ENCODE measurements around the gene PADI4.
A peak's percentile ranks its signal among the peaks of the same experiment; 100 is the strongest.
"Not testable (repeated sequence)": the region's sequence is repeated elsewhere in the genome, so short reads cannot be mapped to it uniquely, and the experiment has no call there.

The PADI4 gene

GRCh38 chr1:17393230-17393629, 85.2 kb downstream of the PADI4 start:
- DNase-seq (ENCODE audit: low read depth), result no peak

GRCh38 chr1:17397910-17398695, 90.1 kb downstream of the PADI4 start:
- no peak for DNase-seq (ENCODE audit: low read depth)

GRCh38 chr1:17400725-17401341, 92.8 kb downstream of the PADI4 start:
- no peak for DNase-seq (ENCODE audit: low read depth)

GRCh38 chr1:17401841-17402240, 93.8 kb downstream of the PADI4 start:
- DNase-seq (ENCODE audit: low read depth), result no peak

- peak; percentile 24 for DNase-seq (ENCODE audit: low read depth)
Observed at GRCh38 chr1:17403081-17403480, 95.1 kb downstream of the PADI4 start.

- no peak for DNase-seq (ENCODE audit: low read depth)
Observed at GRCh38 chr1:17404034-17404684, 96.2 kb downstream of the PADI4 start.

GRCh38 chr1:17404820-17405219, 96.8 kb downstream of the PADI4 start:
- no peak for DNase-seq (ENCODE audit: low read depth)

GRCh38 chr1:17405898-17406759, 98.1 kb downstream of the PADI4 start:
- DNase-seq (ENCODE audit: low read depth), result peak; percentile 66

GRCh38 chr1:17406760-17407475, 98.9 kb downstream of the PADI4 start:
- DNase-seq (ENCODE audit: low read depth), result not testable (repeated sequence)

- not testable (repeated sequence) for DNase-seq (ENCODE audit: low read depth)
Observed at GRCh38 chr1:17407786-17408514, 100.0 kb downstream of the PADI4 start.

- no peak for DNase-seq (ENCODE audit: low read depth)
Observed at GRCh38 chr1:17409391-17409811, 101.4 kb downstream of the PADI4 start.

GRCh38 chr1:17412093-17412870, 104.3 kb downstream of the PADI4 start:
- DNase-seq (ENCODE audit: low read depth), result no peak
